Activated CD8-positive, alpha-beta memory T cell treated with anti-CD3 and anti-CD28 coated beads, Interleukin-2, amount 50 U/mL, for 24 hours (primary cell): ENCODE data around the gene FBXO3.

Source experiments
- DNase-seq: peaks from one replicate; pipeline ENCODE4 v3.0.0-alpha.2; 2020; ENCODE audit errors: extremely low read depth

The FBXO3 gene

DNA sequence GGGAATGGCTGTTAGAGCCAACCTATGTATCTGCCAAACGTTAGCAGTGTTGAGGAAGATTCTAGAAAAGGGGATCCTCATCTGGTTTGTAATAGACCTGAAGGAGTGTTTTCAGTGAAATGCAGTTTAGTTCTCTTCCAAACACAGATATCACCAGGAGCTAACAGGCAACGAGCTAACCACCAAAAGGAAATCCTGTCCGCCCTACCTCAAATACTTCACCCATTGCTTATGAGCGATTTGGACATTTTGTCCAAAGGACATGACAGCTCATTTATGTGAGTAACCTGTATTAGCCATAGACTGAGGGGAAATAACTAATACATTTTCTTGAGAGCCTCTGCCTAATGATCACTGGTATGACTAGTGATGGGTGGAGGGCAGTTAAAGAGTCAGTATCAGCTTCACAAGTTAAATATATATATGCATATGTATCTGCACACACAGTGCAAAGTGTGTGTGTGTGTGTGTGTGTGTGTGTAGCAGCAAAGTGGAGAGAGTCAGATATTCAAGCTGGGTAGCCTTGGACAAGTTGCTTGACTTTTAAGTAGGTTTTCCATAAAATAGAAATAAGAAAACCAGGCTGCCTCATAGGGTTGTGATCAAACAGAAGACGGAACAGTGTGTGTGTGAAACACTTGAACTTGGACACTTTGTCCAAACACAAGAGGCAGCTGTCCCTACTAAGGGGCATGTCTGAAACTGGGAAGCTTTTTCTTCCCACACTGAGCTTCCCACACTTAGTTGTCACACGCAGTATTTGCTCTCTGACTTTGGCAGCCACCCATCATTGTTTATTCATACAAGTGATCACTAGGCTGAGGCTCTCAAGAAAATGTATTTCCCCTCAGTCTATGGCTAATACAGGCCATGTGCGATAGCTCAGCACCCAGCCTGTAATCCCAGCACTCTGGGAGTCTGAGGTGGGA is 72.8 kb downstream of the FBXO3 start:
- DNase-seq = no peak

DNA sequence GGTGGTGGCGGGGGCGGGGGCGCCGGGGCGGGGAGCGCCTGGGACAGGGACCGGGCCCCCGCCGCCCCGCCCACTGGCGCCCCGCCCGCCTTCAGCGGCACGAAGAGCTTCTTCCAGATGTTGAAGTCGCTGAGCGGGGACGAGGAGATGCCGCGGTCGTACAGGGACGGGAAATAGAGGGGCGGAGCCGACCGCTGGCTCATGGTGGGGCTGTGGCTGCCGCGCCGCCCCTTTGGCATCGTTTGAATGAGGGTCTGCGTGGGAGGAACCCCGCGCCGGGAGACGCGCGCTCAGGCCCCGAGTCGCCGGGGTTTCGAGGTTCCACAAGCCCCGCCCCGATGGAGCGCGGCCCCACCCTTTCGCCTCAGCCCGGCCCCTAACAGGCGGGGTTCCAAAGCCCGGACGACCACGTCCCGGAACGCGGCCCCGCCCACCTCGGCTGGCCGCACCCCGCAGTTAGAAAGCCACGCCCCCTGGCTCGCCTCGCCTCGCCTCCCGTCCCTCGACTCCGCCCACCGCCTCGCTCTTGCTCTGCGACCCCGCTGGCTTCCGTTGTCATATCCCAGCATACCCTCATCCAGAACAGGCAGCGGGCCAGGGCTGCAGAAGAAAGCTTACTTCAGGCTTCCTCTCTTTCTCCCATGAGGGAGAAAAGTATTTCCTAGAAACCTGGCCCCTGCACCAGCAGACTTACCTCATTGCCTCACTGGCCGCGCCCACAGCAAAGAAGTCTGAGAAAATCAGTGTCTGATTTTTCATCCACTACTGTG is 73.6 kb downstream of the FBXO3 start, which contains the start of gene C11orf91:
Gene C11orf91 (minus strand): TSS at position 325 of the 770 bp plus-strand sequence. CDS start 86 bp downstream, at position 239.
- peak; percentile 78 for DNase-seq

DNA sequence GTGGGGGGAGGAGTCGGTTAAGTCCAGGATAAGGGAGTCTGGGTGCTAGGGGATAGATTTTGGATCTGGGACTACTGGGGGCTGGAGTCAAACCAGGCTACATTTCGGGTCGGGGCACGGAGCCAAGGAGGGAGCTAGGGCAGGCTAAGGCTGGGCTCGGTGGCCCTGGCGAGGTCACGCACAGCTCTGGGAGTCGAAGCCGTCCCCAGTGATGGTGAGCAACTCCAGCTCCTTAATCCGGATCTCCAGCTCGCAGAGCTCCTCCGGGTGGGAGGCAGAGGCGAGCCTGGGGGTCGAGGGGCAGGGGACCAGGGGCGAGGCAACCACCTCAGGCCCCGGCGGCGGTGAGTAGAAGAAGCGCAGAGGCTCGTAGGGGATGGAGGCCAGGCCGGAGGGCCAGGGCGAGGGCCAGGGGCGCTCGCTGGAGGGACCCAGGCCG is 74.2 kb downstream of the FBXO3 start:
- DNase-seq = no peak

DNA sequence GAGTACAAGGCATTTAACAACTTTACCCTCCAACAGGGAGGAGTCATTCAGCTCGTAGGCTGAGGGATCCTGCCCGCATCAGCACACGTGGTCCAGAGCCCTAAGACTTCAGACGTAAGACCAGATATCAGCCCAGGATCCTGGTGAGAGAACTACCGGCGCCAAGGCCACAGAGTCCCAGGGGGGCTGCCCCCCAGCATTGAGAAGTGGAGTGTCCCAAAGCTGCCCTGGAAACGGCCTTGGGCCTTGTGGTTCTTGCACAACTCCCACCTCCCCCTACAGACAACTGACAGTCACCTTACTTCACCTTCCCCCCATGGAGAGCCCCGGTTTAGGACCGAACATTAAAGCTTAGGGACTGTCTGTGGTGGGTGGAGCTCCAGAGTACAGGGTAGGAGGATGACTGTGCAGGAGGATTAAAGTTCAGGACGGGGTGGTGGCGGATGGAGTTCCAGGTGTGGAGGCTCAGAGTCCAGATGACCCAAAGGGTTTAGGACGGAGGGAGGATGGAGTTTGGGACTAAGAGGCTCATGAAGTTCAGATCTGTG is 74.7 kb downstream of the FBXO3 start:
- DNase-seq = no peak

DNA sequence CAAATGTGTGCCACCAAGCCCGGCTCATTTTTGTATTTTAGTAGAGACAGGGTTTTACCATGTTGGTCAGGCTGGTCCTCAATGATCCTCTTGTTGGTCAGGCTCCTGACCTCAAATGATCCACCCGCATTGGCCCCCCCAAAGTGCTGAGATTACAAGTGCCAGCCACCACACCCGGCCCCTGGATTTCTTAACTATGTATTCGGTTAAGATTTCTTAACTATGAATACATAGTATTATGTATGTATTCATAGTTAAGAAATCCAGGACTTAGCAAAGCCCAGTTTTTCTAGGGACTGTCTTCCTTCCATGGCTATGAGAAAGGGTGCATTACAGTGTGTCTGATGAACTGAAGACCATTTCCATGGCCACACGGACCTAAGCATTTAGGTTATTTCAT is 75.4 kb downstream of the FBXO3 start:
- no peak for DNase-seq

DNA sequence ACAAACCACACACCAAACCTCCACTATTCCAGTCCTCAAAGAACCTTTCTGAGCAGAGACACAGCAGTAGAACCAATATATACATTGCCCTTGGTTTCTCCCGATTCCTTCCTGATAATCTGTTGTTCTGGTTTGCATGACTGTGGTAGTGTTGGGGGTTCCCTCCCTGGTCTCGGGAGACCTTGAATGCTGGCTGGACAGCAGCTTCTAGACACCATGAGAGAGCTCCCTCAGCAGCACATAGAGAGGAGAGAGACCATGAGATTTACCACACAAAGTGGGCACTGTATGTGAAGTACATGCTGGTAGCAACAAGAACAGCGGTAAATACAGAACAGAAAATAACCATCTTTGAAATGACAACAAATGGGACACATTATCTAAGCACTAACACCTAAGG is 76.3 kb downstream of the FBXO3 start:
- DNase-seq = no peak

DNA sequence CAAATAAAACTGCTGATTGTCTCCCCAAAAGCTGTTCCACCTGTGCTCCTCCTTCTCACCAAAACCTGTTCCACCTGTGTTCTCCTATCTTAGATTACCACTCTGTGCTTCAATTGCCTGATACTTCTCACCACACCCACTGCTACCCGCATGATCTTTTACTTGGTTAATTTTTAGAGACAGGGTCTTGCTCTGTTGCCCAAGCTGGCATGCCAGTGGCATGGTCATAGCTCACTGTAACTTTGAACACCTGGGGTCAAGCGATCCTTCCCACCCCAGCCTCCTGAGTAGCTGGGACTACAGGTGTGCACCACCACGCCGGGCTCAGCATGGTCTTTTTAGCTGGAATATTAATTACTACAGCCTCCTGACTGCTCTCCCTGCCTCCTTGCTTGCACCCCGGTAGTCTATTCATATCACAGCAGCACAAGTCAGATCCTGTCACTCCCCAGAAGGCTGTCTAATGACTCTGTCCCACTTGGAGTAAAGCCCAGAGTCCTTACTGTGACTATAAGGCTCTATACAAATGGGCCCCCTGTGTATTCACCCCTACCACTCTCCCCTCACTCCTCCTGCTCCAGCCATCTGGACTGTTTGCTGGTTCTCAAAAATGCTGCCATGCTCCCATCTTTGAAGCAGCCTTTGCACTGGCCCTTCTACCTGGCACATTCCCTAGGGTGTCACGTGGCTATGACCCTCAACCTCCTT is 77.2 kb downstream of the FBXO3 start:
- DNase-seq = no peak

DNA sequence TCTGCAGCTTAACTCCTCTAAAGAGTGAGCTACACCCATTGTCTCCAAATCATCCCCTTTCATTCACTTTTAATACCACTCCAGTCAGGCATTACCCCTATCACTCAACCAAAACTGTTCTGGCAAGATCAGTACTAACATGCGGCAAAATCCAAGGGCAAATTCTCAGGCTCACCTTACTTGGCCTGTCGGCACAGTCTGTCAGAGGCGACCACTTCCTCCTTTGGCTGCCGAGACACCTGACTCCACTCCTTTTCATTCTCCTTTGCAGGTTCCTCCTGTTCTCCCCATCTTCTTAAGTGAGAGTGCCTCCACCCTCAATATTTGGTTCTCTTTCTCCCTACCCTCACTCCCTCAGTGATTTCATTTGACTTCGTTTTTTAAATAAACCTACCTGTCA is 77.9 kb downstream of the FBXO3 start:
- DNase-seq = no peak

DNA sequence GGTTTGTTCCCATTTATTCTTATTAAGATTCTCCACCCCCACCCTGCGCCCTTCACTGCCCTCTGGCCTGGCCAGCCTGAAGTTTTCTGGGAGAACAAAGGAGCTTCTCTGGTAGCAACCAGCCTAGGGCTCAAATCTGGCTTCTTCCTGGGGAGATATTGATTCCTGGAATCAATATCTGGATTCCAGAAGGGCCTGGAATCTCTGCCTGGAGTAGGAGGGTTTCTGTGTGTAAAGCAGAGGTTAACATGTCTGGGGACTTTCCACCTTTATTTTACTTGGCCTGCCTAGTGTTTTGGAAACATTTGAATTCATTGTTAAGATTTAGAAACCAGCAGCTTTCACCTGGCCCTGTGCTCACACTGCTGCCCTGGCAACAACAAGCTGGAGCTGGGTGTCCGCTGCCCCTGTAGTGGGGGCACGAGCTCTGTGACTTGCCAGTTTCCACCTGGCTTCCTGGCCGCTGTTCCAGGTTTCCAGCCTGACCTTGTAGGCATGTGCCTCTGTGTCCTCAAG is 79.2 kb downstream of the FBXO3 start:
- no peak for DNase-seq

DNA sequence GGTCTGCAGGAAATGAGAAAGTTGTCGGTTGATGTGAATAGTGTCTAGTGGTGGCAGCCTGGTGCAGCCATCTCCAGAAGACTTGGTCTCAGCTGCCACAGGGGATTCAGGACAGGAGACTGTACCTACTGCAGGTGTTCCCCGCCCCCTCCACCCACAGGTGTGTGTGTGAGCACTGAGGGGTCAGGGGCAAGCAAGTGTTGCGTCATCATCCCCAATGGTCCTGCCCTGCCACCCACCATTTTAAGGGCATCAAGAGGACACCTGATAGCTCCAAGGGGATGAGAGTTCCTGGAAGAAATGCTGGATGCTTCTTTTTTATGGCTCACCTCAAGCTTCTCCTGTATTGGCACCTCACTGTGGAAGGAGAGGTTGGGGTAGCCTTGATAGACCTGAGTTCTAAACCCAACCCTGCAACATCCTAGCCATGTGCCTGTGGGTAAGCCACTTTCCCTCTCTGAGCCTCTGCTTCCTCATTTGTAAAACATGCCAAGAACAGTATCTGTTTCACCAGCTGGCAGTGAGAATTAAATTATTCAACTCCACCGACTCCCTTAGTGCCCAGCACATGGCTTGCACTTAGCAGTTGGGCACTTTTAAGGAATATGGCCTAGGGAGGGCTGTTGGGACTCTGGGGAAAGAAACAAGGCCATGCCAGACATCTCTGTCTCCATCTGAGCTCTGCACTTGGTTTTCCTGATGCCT is 79.8 kb downstream of the FBXO3 start:
- DNase-seq = no peak

DNA sequence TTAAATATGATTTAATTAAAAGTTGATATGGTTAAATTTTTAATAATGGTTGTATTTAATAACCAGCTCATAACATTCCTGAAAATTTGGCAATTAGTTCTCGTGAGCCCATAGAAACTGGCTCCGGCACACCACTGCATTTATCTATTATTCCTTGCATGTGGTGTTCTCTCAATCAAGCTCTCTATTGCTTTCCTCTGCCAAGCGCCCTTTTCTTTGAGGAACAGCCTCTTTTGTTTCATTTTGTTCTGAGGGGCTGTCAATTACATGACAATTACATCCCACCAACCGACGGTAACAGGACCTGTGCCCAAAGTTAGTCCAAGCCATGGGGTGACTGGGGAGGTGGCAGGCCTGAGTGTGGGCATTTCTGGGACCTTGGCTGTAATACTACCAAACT is 81.8 kb downstream of the FBXO3 start:
- no peak for DNase-seq

DNA sequence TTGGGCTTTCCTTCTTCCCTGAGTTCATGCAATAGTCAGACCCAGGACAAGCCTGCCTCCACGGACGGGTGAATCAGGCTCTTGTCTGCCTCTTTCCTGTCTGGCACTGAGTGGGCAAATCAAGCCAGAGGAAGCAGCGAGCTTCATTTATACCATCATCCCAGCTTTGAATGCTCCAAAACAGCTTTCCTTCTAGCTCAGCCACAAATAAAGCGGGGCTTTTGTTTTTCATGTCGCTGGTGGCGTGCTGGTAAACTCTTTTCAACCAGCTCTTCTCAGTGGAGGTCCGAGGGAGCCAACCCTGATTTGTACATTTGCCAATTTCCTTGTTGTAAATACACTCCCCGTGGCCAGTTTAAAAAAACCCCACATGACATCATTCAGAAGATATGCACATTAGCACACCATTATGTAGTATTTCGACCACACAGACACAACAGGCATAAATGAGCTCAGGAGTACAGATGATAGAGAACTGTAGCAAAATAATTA is 82.3 kb downstream of the FBXO3 start:
- DNase-seq = no peak

DNA sequence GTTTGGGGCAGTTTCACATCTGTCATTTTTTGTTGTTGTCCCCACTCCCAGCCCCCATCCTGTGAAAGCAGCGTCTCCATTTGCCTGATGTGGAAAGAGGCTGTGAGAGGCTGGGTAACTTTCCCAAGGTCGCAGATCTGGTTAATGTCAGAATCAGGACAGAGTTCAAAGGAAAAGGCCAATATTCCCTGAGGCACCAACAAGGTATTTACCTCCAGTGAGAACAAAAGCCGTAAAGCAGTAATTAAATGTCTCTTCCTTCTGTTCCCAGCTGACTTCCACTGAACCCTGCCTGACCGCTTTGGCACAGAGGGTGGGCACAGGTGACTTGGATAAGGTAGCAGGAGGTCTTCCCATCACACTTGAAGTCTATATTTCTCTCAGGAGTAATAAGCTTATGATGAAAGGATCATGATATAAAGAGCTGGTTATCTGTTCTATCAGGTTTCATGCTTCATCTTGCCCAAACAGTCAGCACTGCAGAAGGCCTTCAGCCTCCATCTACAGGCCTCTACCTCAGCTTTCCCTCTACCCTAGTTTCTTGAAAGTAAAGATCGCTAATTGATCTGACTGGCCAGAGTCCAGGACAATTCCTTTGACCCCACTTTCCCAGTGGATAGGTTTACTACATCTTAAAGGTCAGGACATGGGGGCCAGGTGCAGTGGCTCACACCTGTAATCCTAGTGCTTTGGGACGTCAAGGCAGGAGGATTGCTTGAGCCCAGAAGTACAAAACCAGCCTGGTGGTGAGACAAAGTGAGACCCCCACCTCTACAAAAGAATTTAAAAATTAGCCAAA is 83.1 kb downstream of the FBXO3 start:
- no peak for DNase-seq
